PC-3 (cell line): ENCODE results near the gene SPAAR. TPM values are rescaled to one million over a fixed set of nuclear protein-coding genes. Genes with fewer than 3 reads are reported as not detected.

Experiments used
- ATAC-seq: fragments of 200-7000 bp; cut with Tn5 transposase; 2 replicates; pipeline ENCODE4 v1.9.1; 2020; ENCODE audit warnings: mild to moderate bottlenecking, moderate library complexity
- BruUV-seq: library from RNA; stranded (reverse); fragments of 400-500 nt; replicated peaks from 2 replicates; lab custom pipeline; 2021; lab: Mats Ljungman, UMichigan
- CTCF ChIA-PET: fragments of 300-600 bp; sonication (Branson Sonifier 250); formaldehyde crosslinking; loops from one replicate; lab custom pipeline; 2022; ENCODE audit warnings: antibody characterized with exemption; lab: Charles Lee
- POLR2A ChIA-PET: fragments of 300-600 bp; sonication (Branson Sonifier 250); formaldehyde crosslinking; loops from one replicate; lab custom pipeline; 2022; ENCODE audit warnings: antibody characterized with exemption; ENCODE audit not compliant: unreplicated experiment; lab: Charles Lee
- DNase-seq: peaks from one replicate; pipeline ENCODE4 v3.0.0-alpha.2; 2015
- H2AFZ ChIP-seq: fragments of 300-600 bp; sonication (generic); 2 replicates; pipeline ENCODE4 v1.6.0; 2016; ENCODE audit warnings: antibody characterized with exemption, low read length
- H3F3A ChIP-seq: fragments of 300-600 bp; sonication (generic); one replicate; pipeline ENCODE4 v1.6.0; 2017; ENCODE audit warnings: antibody characterized with exemption, low read length, control low read depth, mild to moderate bottlenecking; ENCODE audit not compliant: unreplicated experiment
- H3K27ac ChIP-seq: fragments of 300-600 bp; sonication (generic); 2 replicates; pipeline ENCODE4 v1.5.1; 2016; ENCODE audit warnings: mild to moderate bottlenecking, low read length
- H3K27me3 ChIP-seq: fragments of 300-600 bp; sonication (generic); 2 replicates; pipeline ENCODE4 v1.6.1; 2016; ENCODE audit warnings: low read length, mixed read lengths
- H3K36me3 ChIP-seq: fragments of 300-600 bp; sonication (generic); 2 replicates; pipeline ENCODE4 v1.6.1; 2016; ENCODE audit warnings: low read depth, mixed run types, low read length, mixed read lengths
- H3K4me1 ChIP-seq: fragments of 300-600 bp; sonication (generic); 2 replicates; pipeline ENCODE4 v1.5.1; 2016; ENCODE audit warnings: low read length; ENCODE audit not compliant: insufficient read depth
- H3K4me2 ChIP-seq: fragments of 300-600 bp; sonication (generic); 2 replicates; pipeline ENCODE4 v1.6.0; 2016; ENCODE audit warnings: low read length
- H3K4me3 ChIP-seq: fragments of 300-600 bp; sonication (generic); 2 replicates; pipeline ENCODE4 v1.5.1; 2016; ENCODE audit warnings: mild to moderate bottlenecking, low read length, mixed read lengths
- H3K79me2 ChIP-seq: fragments of 300-600 bp; sonication (generic); 2 replicates; pipeline ENCODE4 v1.6.1; 2017; ENCODE audit warnings: low read length, mixed read lengths
- H3K9ac ChIP-seq: fragments of 300-600 bp; sonication (generic); 2 replicates; pipeline ENCODE4 v1.6.0; 2016; ENCODE audit warnings: mild to moderate bottlenecking, low read length
- H3K9me2 ChIP-seq: fragments of 300-600 bp; sonication (generic); replicated peaks from 2 replicates; pipeline ENCODE4 v1.6.1; 2016; ENCODE audit warnings: mixed run types, low read length, mixed read lengths
- H3K9me3 ChIP-seq: fragments of 300-600 bp; sonication (generic); 2 replicates; pipeline ENCODE4 v1.6.1; 2016; ENCODE audit warnings: low read length, mixed read lengths
- H4K20me1 ChIP-seq: fragments of 300-600 bp; sonication (generic); 2 replicates; pipeline ENCODE4 v1.6.1; 2016; ENCODE audit warnings: low read length, mixed read lengths
- EZH2 ChIP-seq: fragments of 300-600 bp; sonication (generic); IDR thresholded peaks from one replicate; pipeline ENCODE4 v1.6.1; 2017; ENCODE audit warnings: antibody characterized with exemption, mild to moderate bottlenecking, low read length; ENCODE audit not compliant: unreplicated experiment
- EZH2phosphoT487 ChIP-seq: fragments of 300-600 bp; sonication (generic); IDR thresholded peaks from 2 replicates; pipeline ENCODE4 v1.6.1; 2018; ENCODE audit warnings: mild to moderate bottlenecking, antibody characterized with exemption, low read length, borderline replicate concordance
- intact Hi-C: fragments of 100-400 bp; cut with micrococcal nuclease; formaldehyde crosslinking; loops from 2 replicates; pipeline ENCODE4 v1.9.0; 2023
- total RNA-seq: library from RNA; depleted of rRNA; stranded (reverse); fragments of >200 nt; gene quantifications from 2 replicates; pipeline ENCODE4 v1.2.3, GENCODE V29; 2014
- TF ChIP-seq, protein P1 (sequence below): fragments of 300-600 bp; sonication (generic); conservative IDR thresholded peaks from 2 replicates; pipeline ENCODE4 v1.5.1; 2017; ENCODE audit warnings: antibody characterized with exemption, low read depth, mild to moderate bottlenecking, low read length

SPAAR gene
- total RNA-seq, 1 experiment from 2014 or later: not detected

DNA sequence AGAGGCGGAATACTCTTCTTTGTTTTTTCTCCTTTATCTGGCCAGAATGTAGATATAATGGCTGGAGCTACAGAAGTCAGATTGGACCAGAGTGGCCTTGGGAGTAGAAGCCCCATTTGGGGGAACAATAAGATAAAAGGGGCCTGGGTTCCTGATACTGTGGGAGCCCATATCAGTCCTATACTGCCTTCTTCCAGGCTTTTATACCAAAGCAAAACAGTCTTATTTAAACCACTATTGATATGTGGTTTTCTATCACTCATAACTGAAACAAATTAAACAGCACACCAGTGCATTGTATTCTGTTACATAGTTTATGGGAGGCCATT is 14.3 kb downstream of the SPAAR start:
- Histone ChIP-seq H3K4me1 (peaks cover 36% of the 10 kb centered on the region), H2AFZ (no peak overlapping the region), H3F3A (peaks cover 8% of the 10 kb centered on the region), H3K27ac (peak overlapping the region; percentile 99), H3K9ac (peak overlapping the region; percentile 39), H3K9me2 (no peaks in the 10 kb centered on the region), H4K20me1 (no peaks in the 10 kb centered on the region), H3K36me3 (no peaks in the 10 kb centered on the region), H3K27me3 (no peaks in the 10 kb centered on the region), H3K4me3 (no peak overlapping the region), H3K4me2 (peak overlapping the region; percentile 83), H3K79me2 (no peaks in the 10 kb centered on the region), H3K9me3 (no peaks in the 10 kb centered on the region)
- intact Hi-C loops: no loop called here
- no peak for ATAC-seq
- no peak for DNase-seq
- ChIA-PET CTCF (interaction anchor here (0.6 kb wide), 1 partner anchor 22 kb away, joined by 6 read pairs; no protein-coding TSS in a partner anchor), POLR2A (no interaction called here)
- TSS peak; percentile 58 for BruUV-seq
- no peak for TF ChIP-seq EZH2phosphoT487
- no peak for TF ChIP-seq EZH2
- TF ChIP-seq, protein P1, sequence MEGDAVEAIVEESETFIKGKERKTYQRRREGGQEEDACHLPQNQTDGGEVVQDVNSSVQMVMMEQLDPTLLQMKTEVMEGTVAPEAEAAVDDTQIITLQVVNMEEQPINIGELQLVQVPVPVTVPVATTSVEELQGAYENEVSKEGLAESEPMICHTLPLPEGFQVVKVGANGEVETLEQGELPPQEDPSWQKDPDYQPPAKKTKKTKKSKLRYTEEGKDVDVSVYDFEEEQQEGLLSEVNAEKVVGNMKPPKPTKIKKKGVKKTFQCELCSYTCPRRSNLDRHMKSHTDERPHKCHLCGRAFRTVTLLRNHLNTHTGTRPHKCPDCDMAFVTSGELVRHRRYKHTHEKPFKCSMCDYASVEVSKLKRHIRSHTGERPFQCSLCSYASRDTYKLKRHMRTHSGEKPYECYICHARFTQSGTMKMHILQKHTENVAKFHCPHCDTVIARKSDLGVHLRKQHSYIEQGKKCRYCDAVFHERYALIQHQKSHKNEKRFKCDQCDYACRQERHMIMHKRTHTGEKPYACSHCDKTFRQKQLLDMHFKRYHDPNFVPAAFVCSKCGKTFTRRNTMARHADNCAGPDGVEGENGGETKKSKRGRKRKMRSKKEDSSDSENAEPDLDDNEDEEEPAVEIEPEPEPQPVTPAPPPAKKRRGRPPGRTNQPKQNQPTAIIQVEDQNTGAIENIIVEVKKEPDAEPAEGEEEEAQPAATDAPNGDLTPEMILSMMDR: no peak

DNA sequence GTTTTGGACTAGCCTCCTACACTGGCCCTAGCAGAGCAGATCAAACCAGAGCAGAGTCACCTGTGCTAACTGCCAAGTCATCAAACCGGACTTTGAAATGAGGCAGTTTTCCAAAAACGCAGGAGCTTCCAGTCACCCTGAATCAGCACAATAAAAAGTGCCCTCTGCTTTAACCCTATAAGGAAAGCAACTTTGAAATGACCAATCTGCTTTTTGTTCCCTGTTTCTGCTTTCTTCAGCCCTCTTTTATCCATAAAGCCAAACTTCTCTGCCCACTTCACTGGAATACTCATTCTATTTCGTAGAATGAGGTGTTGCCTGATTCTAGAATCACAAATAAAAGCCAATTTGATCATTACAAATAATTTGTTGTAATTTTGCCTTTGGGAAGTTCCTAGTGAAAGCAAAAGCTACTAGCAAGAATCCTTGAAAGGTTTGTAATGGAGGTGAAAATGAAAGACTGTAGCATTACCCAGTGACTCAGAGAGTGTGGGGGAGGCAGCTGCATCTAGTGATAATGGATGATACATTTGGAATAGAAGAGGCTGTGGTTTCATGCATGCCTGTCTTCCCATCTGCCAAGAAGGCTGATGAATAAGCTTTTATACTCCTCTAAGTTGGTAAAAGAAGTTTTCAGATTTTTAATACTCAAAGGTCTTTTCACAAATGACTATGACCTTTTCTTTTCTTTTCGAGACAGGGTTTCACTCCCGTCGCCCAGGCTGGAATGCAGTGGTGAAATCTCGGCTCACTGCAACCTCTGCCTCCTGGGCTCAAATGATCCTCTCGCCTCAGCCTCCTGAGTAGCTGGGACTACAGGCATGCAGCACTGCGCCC is 14.9 kb downstream of the SPAAR start:
- no peaks in the 10 kb centered on the region for H3K9me3 ChIP-seq
- no peaks in the 10 kb centered on the region for H3K9me2 ChIP-seq
- H2AFZ ChIP-seq: peak overlapping the region; percentile 47
- no TSS peak for BruUV-seq
- peaks cover 36% of the 10 kb centered on the region for H3K4me1 ChIP-seq
- H3K79me2 ChIP-seq: no peaks in the 10 kb centered on the region
- CTCF ChIA-PET: interaction anchor here (0.6 kb wide), 1 partner anchor 21 kb away, joined by 6 read pairs; no protein-coding TSS in a partner anchor
- H3K9ac ChIP-seq: peak overlapping the region; percentile 86
- peaks cover 8% of the 10 kb centered on the region for H3F3A ChIP-seq
- H3K4me2 ChIP-seq: peak overlapping the region; percentile 83
- H3K27ac ChIP-seq: peak overlapping the region; percentile 99
- no peaks in the 10 kb centered on the region for H3K36me3 ChIP-seq
- ATAC-seq (peak; percentile 94), DNase-seq (peak; percentile 95)
- TF ChIP-seq EZH2: no peak
- TF ChIP-seq EZH2phosphoT487: no peak
- TF ChIP-seq, protein P1: no peak
- H3K27me3 ChIP-seq: no peaks in the 10 kb centered on the region
- intact Hi-C loops: no loop called here
- POLR2A ChIA-PET: interaction anchor here (0.6 to 0.7 kb wide), 3 partner anchors 160 to 533 kb away, joined by 3 to 5 read pairs (median 4); no protein-coding TSS in a partner anchor
- H4K20me1 ChIP-seq: no peaks in the 10 kb centered on the region
- peak overlapping the region; percentile 49 for H3K4me3 ChIP-seq
